ENCODE results near the gene PNPLA2. TPM values are rescaled to one million over a fixed set of nuclear protein-coding genes. Genes with fewer than 3 reads are reported as not detected.
A peak's percentile ranks its signal among the peaks of the same experiment; 100 is the strongest.

The PNPLA2 gene
- total and polyA plus RNA-seq, 2 donors from 2014 or later = 67.9 to 173 TPM

- Histone ChIP-seq H3K27ac (ENCODE audit: low read depth in 2 of 2, low read length in 2 of 2) (peak overlapping the region; percentile 92 to 93), H3K36me3 (ENCODE audit: control insufficient read depth in 2 of 3, insufficient read depth in 3 of 3, low read length in 3 of 3) (peaks cover 0 to 31% (median 8%) of the 10 kb centered on the region in 3 donors), H3K9me3 (ENCODE audit: control insufficient read depth in 2 of 3, insufficient read depth in 1 of 3, low read length in 3 of 3) (no peaks in the 10 kb centered on the region), H3K27me3 (ENCODE audit: control insufficient read depth, insufficient read depth, low read length) (no peaks in the 10 kb centered on the region), H3K4me3 (ENCODE audit: low read length in 3 of 3) (peak overlapping the region; percentile 75 to 87 (median 80)), H3K4me1 (ENCODE audit: control insufficient read depth in 2 of 3, insufficient read depth in 2 of 3, low read depth in 1 of 3, low read length in 3 of 3) (peaks cover 0 to 36% (median 15%) of the 10 kb centered on the region in 3 donors), H3K9ac (ENCODE audit: low read length in 3 of 3) (peak overlapping the region; percentile 49 to 81 (median 59))
- TF ChIP-seq, protein P1, sequence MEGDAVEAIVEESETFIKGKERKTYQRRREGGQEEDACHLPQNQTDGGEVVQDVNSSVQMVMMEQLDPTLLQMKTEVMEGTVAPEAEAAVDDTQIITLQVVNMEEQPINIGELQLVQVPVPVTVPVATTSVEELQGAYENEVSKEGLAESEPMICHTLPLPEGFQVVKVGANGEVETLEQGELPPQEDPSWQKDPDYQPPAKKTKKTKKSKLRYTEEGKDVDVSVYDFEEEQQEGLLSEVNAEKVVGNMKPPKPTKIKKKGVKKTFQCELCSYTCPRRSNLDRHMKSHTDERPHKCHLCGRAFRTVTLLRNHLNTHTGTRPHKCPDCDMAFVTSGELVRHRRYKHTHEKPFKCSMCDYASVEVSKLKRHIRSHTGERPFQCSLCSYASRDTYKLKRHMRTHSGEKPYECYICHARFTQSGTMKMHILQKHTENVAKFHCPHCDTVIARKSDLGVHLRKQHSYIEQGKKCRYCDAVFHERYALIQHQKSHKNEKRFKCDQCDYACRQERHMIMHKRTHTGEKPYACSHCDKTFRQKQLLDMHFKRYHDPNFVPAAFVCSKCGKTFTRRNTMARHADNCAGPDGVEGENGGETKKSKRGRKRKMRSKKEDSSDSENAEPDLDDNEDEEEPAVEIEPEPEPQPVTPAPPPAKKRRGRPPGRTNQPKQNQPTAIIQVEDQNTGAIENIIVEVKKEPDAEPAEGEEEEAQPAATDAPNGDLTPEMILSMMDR (IDR thresholded peaks at IDR 0.05; ENCODE audit: borderline replicate concordance, extremely low read depth, insufficient read depth) = no peak
- intact Hi-C loops (cut with DNase I) = no loop called here
- DNase-seq (no peak), FAIRE-seq (no peak)
These were observed 23.3 kb downstream of the PNPLA2 start for GRCh38 chr11:841981-842369.

DNA sequence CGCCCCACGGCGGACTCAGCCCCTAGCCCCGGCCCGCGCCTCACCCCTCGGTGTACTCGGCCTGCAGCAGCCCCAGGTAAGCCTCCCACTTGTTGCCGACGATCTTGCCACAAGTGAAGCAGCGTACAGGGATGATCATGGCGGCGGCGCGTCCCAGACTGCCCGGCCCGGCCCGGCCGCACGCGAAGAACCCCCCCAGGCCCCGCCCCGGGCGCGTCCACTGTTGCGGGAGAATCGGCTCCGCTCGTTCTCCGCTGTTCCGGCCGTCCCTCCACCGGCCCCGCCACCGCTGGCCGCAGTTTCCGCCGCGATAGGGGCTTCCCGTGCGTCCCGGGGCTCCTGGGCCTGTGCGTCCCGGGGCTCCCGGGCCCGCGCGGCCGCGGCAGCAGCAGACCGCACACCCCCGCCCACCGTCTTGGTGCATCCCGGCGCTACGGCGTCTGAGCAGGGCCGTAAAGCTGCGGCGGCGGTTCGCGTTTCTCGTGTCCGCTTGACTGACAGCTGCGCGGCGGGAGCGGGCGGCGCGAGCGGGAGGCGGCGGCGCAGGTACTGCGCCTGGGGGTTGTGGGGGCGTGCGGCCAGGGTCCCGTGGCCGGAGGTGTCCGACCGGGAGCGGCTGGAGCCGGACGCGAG, 23.8 kb downstream of the PNPLA2 start, which contains the start of the genes POLR2L and TSPAN4:
TSS of gene POLR2L (minus strand) at position 160 of the 633 bp plus-strand sequence. CDS start at position 139, 21 bp downstream.
TSS of gene TSPAN4 (plus strand) at position 483 of the 633 bp plus-strand sequence. CDS start 7,453 bp downstream, outside the sequence.
- Histone ChIP-seq H3K27me3 (ENCODE audit: control insufficient read depth, insufficient read depth, low read length) (no peaks in the 10 kb centered on the region), H3K4me1 (ENCODE audit: control insufficient read depth in 2 of 3, insufficient read depth in 2 of 3, low read depth in 1 of 3, low read length in 3 of 3) (peaks cover 0 to 35% (median 15%) of the 10 kb centered on the region in 3 donors), H3K9ac (ENCODE audit: low read length in 3 of 3) (peak within 1 kb of the TSS; percentile 58 to 81 (median 59)), H3K4me3 (ENCODE audit: low read length in 3 of 3) (peak within 1 kb of the TSS; percentile 75 to 87 (median 80)), H3K36me3 (ENCODE audit: control insufficient read depth in 2 of 3, insufficient read depth in 3 of 3, low read length in 3 of 3) (peaks cover 0 to 26% (median 3%) of the 10 kb centered on the region in 3 donors), H3K9me3 (ENCODE audit: control insufficient read depth in 2 of 3, insufficient read depth in 1 of 3, low read length in 3 of 3) (no peaks in the 10 kb centered on the region), H3K27ac (ENCODE audit: low read depth in 2 of 2, low read length in 2 of 2) (peak within 1 kb of the TSS; percentile 92 to 93)
- FAIRE-seq = no peak
- intact Hi-C loops (cut with DNase I) = no loop called here
- DNase-seq = peak; percentile 89 to 97 (median 93)
- TF ChIP-seq, protein P1 (IDR thresholded peaks at IDR 0.05; ENCODE audit: borderline replicate concordance, extremely low read depth, insufficient read depth) = no peak

- TF ChIP-seq, protein P1 (IDR thresholded peaks at IDR 0.05; ENCODE audit: borderline replicate concordance, extremely low read depth, insufficient read depth) = peak; percentile 9
These were observed 24.5 kb downstream of the PNPLA2 start for GRCh38 chr11:843086-843734.

More at GRCh38 chr11:843086-843734, 24.5 kb downstream of the PNPLA2 start:
- Histone ChIP-seq H3K4me3 (ENCODE audit: low read length in 3 of 3) (peak overlapping the region in 2 of 3 donors; percentile 47 to 80), H3K27me3 (ENCODE audit: control insufficient read depth, insufficient read depth, low read length) (no peaks in the 10 kb centered on the region), H3K4me1 (ENCODE audit: control insufficient read depth in 2 of 3, insufficient read depth in 2 of 3, low read depth in 1 of 3, low read length in 3 of 3) (peaks cover 0 to 35% (median 15%) of the 10 kb centered on the region in 3 donors), H3K27ac (ENCODE audit: low read depth in 2 of 2, low read length in 2 of 2) (peak overlapping the region; percentile 92 to 93), H3K9ac (ENCODE audit: low read length in 3 of 3) (peak overlapping the region in 2 of 3 donors; percentile 58 to 75), H3K36me3 (ENCODE audit: control insufficient read depth in 2 of 3, insufficient read depth in 3 of 3, low read length in 3 of 3) (peaks cover 0 to 20% (median 3%) of the 10 kb centered on the region in 3 donors), H3K9me3 (ENCODE audit: control insufficient read depth in 2 of 3, insufficient read depth in 1 of 3, low read length in 3 of 3) (no peaks in the 10 kb centered on the region)
- DNase-seq (peak in 1 of 5 donors; percentile 82), FAIRE-seq (no peak)
- intact Hi-C loops (cut with DNase I) = no loop called here

All from kidney (tissue), 14 donors.